DMS114 treated with DMSO at 0.1 percent for 48 hours (cell line): ENCODE results near the gene MACF1.

Experiments used
- DNase-seq: peaks from one replicate; lab custom pipeline; 2025; ENCODE audit not compliant: unreplicated experiment; lab: John Stamatoyannopoulos, UW

Gene MACF1

DNA sequence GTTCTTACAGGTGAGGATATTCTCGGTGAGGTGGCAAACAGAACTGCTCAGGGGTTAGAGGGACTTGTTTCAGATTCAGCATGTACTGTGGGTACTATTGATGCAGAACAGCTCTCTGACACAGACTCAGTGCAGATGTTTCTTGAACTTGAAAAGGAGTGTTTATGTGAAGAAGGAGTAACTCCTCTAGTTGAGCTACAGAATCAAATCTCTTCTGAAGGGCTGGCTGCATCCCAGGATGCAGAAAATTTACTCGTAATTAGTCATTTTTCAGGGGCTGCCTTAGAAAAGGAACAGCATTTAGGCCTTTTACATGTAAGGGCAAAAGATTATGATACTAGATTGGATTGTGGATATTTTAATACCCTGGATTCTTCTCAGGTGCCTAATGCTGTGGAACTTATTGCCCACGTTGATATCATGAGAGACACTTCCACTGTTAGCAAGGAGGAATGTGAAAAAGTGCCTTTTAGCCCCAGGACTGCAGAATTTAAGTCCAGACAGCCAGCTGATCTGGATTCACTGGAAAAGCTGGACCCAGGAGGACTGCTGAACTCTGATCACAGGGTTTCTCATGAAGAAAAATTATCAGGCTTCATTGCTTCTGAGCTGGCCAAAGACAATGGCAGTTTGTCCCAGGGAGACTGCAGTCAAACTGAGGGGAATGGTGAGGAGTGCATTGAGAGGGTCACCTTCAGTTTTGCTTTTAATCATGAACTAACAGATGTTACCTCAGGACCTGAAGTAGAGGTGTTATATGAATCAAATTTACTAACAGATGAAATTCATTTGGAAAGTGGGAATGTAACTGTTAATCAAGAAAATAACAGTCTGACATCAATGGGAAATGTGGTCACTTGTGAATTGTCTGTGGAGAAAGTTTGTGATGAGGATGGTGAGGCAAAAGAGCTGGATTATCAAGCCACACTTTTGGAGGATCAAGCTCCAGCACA, 207.3 kb downstream of the MACF1 start:
- no peak for DNase-seq

DNA sequence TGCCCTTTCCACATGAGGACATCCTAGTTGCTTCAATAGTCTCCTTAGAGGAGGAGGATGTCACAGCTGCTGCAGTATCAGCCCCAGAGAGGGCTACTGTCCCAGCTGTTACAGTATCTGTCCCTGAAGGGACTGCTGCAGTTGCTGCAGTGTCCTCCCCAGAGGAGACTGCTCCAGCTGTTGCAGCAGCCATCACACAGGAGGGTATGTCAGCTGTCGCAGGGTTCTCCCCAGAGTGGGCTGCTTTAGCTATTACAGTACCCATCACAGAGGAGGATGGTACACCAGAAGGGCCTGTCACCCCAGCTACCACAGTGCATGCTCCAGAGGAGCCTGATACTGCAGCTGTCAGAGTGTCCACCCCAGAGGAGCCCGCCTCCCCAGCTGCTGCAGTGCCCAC, 208.4 kb downstream of the MACF1 start:
- no peak for DNase-seq

DNA sequence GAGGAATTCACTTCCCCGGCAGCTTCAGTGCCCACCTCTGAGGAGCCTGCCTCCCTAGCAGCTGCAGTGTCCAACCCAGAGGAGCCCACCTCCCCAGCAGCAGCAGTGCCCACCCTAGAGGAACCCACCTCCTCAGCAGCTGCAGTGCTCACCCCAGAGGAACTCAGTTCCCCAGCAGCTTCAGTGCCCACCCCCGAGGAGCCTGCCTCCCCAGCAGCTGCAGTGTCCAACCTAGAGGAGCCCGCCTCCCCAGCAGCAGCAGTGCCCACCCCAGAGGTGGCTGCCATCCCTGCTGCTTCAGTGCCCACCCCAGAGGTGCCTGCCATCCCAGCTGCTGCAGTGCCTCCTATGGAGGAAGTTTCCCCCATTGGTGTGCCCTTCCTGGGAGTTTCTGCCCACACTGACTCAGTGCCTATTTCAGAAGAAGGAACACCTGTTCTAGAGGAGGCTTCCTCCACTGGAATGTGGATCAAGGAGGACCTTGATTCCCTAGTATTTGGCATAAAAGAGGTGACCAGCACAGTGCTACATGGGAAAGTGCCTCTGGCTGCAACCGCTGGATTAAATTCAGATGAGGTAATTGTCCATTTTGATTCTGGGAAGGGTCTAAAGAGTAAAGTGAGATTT, 209.5 kb downstream of the MACF1 start:
- no peak for DNase-seq

- no peak for DNase-seq
Observed at GRCh38 chr1:39415553-39415952, 211.1 kb downstream of the MACF1 start.

DNA sequence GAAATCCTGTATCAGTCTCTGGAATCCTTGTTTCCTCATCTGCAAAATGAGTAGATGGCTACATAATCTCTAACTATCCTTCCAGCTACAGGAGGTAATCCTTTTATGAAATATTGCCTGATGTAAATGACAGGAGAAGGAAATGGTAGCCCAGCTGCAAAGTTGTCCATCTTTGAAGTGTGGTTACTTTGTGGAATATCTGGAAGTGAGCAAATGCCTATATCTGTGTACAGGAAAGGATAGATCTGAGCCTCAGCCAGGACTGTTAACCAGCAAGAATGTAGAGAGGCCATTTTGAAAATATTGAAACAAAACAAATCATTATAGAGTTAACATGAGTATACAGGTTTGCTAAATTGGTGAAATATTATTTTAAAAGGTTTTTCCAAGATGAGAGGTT, 212.1 kb downstream of the MACF1 start:
- DNase-seq = no peak

DNA sequence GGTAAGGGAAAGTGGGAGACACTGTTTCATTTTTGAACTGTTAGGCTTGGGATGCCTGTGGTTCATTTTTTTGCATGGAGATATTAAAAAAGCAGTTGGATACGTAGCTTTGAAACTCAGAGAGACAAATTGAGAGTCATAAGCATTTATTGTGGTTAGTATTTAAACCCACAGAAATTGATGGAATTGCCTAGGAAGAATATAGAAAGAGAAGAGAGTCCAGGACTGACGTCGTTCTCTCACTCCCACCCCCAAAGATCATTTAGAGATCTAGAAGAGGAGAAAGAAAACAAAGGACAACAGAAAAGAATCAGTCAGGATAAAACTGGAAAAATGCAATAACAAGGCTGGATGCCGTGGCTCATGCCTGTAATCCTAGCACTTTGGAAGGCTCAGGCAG, 213.7 kb downstream of the MACF1 start:
- no peak for DNase-seq

DNA sequence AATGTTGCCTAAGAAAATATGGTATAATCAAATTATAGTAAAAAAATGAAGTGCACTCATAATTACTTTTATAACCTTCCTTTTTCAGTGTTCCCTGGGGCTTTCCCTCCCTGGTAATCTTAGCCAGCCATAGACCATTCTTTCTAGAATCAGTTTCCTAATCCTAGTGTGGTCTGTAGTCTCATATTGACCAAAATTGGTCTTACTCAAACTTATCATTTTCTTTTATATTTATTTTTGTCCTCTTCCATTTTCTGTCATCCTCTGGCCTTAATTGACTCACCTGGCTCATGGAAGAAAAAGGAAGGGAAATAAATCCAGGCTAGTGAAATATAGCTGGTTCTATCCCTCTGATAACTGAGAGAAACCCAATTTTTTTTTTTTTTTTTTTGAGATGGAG, 216.0 kb downstream of the MACF1 start:
- no peak for DNase-seq

DNA sequence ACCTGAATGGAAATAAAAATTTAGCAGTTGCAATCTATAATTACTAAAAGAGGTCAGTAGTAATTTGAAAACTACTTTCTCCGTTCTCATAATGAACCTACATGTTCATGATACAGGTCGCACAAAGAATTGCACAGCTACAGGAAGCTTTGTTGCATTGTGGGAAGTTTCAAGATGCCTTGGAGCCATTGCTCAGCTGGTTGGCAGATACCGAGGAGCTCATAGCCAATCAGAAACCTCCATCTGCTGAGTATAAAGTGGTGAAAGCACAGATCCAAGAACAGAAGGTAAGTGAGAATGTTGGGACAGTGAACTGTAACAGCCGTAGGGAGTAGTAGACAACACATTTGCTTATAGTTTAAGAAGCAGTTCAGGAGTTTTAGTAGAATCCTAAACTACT, 218.1 kb downstream of the MACF1 start:
- DNase-seq = no peak

- no peak for DNase-seq
Observed at GRCh38 chr1:39425151-39425550, 220.7 kb downstream of the MACF1 start.

DNA sequence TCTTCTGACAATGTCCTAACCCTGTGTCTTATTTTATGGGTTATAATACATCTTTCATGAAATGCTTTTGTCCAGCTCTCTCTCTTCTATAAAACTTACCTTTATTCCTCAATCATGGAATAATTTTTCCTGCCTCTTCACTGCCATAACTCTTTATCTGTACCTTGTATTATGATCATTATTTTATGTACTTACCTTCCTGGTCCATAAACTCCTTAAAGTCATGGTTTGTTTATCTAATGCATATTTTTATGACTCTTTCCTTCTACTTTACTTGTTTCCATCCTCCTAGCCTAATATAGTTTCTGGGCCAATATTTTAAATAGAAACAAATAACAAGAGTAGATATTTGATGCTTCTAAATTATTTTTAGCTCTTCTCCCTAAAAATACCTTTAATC, 221.1 kb downstream of the MACF1 start:
- no peak for DNase-seq

DNA sequence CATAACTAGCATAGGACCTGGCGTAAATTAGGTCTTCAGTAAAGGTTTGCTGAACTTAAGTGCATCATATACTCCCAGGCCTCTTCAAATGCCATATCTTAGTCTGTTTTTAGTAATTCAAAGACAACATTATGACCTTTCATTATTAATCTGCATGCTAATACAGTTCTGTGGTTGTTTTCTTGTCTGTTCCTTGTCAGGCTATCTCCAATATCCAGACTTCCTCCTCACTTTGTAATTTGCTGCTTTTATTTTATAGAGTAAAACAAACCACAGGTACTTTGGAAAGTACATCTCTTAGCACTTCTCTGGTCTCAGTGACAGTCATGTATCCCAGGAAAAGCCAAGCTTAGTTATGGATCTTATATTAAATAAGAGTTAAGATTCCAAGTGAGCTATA, 221.9 kb downstream of the MACF1 start:
- DNase-seq = no peak

DNA sequence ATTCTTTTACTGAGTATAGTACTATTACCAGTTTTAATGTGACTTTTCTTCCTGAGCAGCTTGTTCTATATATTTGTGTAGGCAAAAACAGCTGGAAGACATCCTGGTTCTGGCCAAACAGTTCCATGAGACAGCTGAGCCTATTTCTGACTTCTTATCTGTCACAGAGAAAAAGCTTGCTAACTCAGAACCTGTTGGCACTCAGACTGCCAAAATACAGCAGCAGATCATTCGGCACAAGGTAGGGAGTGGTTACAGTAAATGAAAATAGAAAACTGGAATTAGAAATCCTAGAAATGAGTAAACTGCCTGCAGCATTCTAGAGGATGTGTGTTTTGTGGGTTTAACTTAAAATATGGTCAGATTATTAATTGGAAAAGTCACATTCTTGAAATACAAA, 222.9 kb downstream of the MACF1 start:
- DNase-seq = no peak

DNA sequence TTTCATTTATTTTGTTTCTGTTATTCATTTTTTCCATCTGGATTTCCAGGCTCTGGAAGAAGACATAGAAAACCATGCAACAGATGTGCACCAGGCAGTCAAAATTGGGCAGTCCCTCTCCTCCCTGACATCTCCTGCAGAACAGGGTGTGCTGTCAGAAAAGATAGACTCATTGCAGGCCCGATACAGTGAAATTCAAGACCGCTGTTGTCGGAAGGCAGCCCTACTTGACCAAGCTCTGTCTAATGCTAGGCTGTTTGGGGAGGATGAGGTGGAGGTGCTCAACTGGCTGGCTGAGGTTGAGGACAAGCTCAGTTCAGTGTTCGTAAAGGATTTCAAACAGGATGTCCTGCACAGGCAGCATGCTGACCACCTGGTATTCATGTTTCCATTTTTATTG, 223.4 kb downstream of the MACF1 start:
- no peak for DNase-seq

DNA sequence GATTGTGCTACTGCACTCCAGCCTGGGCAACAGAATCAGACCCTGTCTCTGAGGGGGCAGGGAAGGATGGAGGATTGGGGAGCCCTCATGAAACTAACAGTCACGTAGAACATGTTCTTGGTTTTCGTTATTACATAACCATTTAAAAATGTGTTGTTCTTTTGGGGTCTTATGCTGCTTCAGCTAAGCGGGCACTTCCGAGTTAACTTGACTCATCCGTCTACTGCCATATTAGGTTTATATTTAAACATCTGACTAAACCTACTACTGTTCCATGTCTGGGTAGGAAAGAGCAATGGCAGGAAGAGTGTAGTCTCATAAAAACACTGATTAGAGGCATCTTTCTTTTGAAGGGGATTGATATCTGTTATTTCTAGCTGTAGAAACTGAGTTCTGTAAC, 227.4 kb downstream of the MACF1 start:
- no peak for DNase-seq

GRCh38 chr1:39434797-39435395, 230.4 kb downstream of the MACF1 start:
- no peak for DNase-seq

GRCh38 chr1:39435597-39435996, 231.1 kb downstream of the MACF1 start:
- DNase-seq = no peak

- DNase-seq = no peak
Observed at GRCh38 chr1:39436842-39437241, 232.3 kb downstream of the MACF1 start.

- no peak for DNase-seq
Observed at GRCh38 chr1:39438042-39438441, 233.5 kb downstream of the MACF1 start.

DNA sequence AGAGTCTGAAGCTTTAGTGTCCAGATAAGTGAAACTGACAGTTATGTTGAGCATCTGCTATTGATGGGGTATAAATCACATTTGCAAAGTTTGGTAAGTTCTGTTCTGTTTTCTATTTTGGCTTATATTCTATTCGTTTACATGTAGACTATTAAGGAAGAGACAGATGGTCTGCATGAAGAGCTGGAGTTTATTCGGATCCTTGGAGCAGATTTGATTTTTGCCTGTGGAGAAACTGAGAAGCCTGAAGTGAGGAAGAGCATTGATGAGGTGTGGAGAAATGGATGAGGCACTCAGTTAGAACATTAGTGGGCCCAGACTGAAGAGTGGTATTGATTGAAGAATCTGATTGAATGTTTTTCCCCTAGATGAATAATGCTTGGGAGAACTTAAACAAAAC, 236.4 kb downstream of the MACF1 start:
- no peak for DNase-seq

- no peak for DNase-seq
Observed at GRCh38 chr1:39441797-39442196, 237.3 kb downstream of the MACF1 start.

DNA sequence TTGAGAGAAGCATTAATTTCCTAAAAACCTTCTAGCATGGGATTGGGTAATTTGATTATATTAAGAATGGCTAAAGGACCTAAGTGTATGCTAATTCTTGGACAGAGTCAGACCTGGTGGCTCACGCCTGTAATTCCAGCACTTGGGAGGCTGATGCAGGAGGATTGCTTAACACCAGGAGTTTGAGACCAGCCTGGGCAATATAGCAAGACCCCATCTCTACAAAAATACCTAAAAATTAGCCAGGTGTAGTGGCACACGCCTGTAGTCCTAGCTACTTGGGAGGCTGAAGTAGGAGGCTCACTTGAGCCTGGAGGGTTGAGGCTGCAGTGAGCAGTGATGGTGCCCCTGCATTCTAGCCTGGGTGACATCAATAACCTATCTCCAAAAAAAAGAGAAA, 241.1 kb downstream of the MACF1 start:
- DNase-seq = no peak

DNA sequence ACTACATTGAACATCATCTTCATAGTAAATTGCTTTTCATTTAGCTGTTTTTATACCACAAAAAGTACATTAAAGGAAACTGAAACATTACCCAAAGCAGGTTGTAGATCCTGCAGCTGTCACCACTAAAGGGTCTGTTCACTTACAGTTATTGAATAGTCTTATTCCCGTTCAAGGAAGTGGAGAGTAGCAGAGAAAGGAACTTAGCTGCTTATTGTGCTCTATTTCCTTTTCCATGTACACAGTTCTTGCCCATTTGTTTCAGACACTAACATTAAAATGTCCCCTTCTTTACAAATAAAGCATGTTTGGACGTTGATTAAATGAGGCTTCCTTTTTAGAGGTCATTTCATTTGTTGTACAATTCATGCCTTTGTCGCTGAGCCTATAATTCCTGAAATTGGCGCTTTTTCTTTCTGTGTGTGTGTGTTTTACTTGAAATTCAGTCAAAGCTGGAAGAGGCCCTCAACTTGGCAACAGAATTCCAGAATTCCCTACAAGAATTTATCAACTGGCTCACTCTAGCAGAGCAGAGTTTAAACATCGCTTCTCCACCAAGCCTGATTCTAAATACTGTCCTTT, 242.6 kb downstream of the MACF1 start:
- no peak for DNase-seq
